GM18526 (cell line): ENCODE data around the gene PROSER1.

Experiments used
- POLR2A ChIP-seq: IDR thresholded peaks from 3 replicates; pipeline ENCODE4 v1.6.1; 2011; ENCODE audit not compliant: insufficient read length; ENCODE audit errors: extremely low read depth

The PROSER1 gene

GRCh38 chr13:38979891-38980749 lies 57.8 kb downstream of the PROSER1 start:
- TF ChIP-seq POLR2A: no peak

- TF ChIP-seq POLR2A: no peak
These were observed 67.4 kb downstream of the PROSER1 start for GRCh38 chr13:38970380-38971051.

GRCh38 chr13:38969187-38969586 lies 68.7 kb downstream of the PROSER1 start:
- no peak for TF ChIP-seq POLR2A

GRCh38 chr13:38967446-38967845 lies 70.4 kb downstream of the PROSER1 start:
- no peak for TF ChIP-seq POLR2A

- no peak for TF ChIP-seq POLR2A
These were observed 72.6 kb downstream of the PROSER1 start for GRCh38 chr13:38965281-38965680.

GRCh38 chr13:38960175-38960574 lies 77.7 kb downstream of the PROSER1 start:
- no peak for TF ChIP-seq POLR2A
